ENCODE data around the gene CACNA1A.

Gene CACNA1A

GRCh38 chr19:13417054-13417453 is 89.2 kb downstream of the CACNA1A start:
- H3K4ac ChIP-seq (ENCODE audit: low read depth, low read length): no peak overlapping the region
- H2BK5ac ChIP-seq (ENCODE audit: low read length): no peak overlapping the region
- H2AK5ac ChIP-seq (ENCODE audit: low read length): no peak overlapping the region
- no peak overlapping the region for H4K8ac ChIP-seq (ENCODE audit: low read depth, low read length)
- no peak overlapping the region for H3K4me3 ChIP-seq (ENCODE audit: low read length)
- DNase-seq: no peak
- WGBS (ENCODE audit: extremely low coverage, insufficient coverage, low lambda C conversion rate): no CpG with 5 or more reads among the region's 10 CpGs
- H3K23ac ChIP-seq (ENCODE audit: low read length): no peak overlapping the region
- no peak overlapping the region for H3K56ac ChIP-seq (ENCODE audit: low read length)
- H3K79me2 ChIP-seq (ENCODE audit: control insufficient read depth, insufficient read depth, low read length): no peaks in the 10 kb centered on the region
- no peak overlapping the region for H2BK15ac ChIP-seq (replicated peaks; ENCODE audit: low read depth)
- H2BK120ac ChIP-seq (ENCODE audit: low read depth, low read length): no peak overlapping the region
- no peaks in the 10 kb centered on the region for H3K4me1 ChIP-seq (ENCODE audit: control insufficient read depth, low read depth, low read length)
- no peaks in the 10 kb centered on the region for H3K79me1 ChIP-seq (ENCODE audit: low read length)
- H3K27ac ChIP-seq (ENCODE audit: low read depth, low read length): no peak overlapping the region
- H4K5ac ChIP-seq (ENCODE audit: low read length): no peak overlapping the region
- no peak overlapping the region for H3K4me2 ChIP-seq (ENCODE audit: low read length)
- no peak overlapping the region for H3K9ac ChIP-seq (ENCODE audit: low read length)
- H3K18ac ChIP-seq (ENCODE audit: low read length): no peak overlapping the region
- H3K27me3 ChIP-seq (ENCODE audit: insufficient read depth, low read length, poor library complexity): no peaks in the 10 kb centered on the region
- H3K36me3 ChIP-seq (ENCODE audit: control insufficient read depth, insufficient read depth, low read length): no peaks in the 10 kb centered on the region

- Histone ChIP-seq H3K9ac (ENCODE audit: low read length) (no peak overlapping the region), H2BK5ac (ENCODE audit: low read length) (no peak overlapping the region), H3K4me1 (ENCODE audit: control insufficient read depth, low read depth, low read length) (no peaks in the 10 kb centered on the region), H2BK120ac (ENCODE audit: low read depth, low read length) (no peak overlapping the region), H3K79me1 (ENCODE audit: low read length) (no peaks in the 10 kb centered on the region), H3K4me2 (ENCODE audit: low read length) (no peak overlapping the region), H3K79me2 (ENCODE audit: control insufficient read depth, insufficient read depth, low read length) (no peaks in the 10 kb centered on the region), H3K27ac (ENCODE audit: low read depth, low read length) (no peak overlapping the region), H4K8ac (ENCODE audit: low read depth, low read length) (no peak overlapping the region), H2AK5ac (ENCODE audit: low read length) (no peak overlapping the region), H3K56ac (ENCODE audit: low read length) (no peak overlapping the region), H2BK15ac (replicated peaks; ENCODE audit: low read depth) (no peak overlapping the region), H3K23ac (ENCODE audit: low read length) (no peak overlapping the region), H3K36me3 (ENCODE audit: control insufficient read depth, insufficient read depth, low read length) (no peaks in the 10 kb centered on the region), H3K27me3 (ENCODE audit: insufficient read depth, low read length, poor library complexity) (no peaks in the 10 kb centered on the region), H3K18ac (ENCODE audit: low read length) (no peak overlapping the region), H3K4me3 (ENCODE audit: low read length) (no peak overlapping the region), H3K4ac (ENCODE audit: low read depth, low read length) (no peak overlapping the region), H4K5ac (ENCODE audit: low read length) (no peak overlapping the region)
- WGBS (ENCODE audit: extremely low coverage, insufficient coverage, low lambda C conversion rate): no CpG with 5 or more reads among the region's 6 CpGs
- no peak for DNase-seq
Observed at GRCh38 chr19:13411899-13412298, 94.4 kb downstream of the CACNA1A start.

GRCh38 chr19:13410946-13411345 is 95.3 kb downstream of the CACNA1A start:
- Histone ChIP-seq H3K23ac (ENCODE audit: low read length) (no peak overlapping the region), H3K4me3 (ENCODE audit: low read length) (no peak overlapping the region), H3K79me2 (ENCODE audit: control insufficient read depth, insufficient read depth, low read length) (no peaks in the 10 kb centered on the region)

GRCh38 chr19:13408889-13409518 is 97.3 kb downstream of the CACNA1A start:
- peak; percentile 36 for DNase-seq
- no peaks in the 10 kb centered on the region for H3K27me3 ChIP-seq (ENCODE audit: insufficient read depth, low read length, poor library complexity)

More at GRCh38 chr19:13410946-13411345, 95.3 kb downstream of the CACNA1A start:
- H3K4me2 ChIP-seq (ENCODE audit: low read length): no peak overlapping the region
- H3K79me1 ChIP-seq (ENCODE audit: low read length): no peaks in the 10 kb centered on the region
- no peaks in the 10 kb centered on the region for H3K36me3 ChIP-seq (ENCODE audit: control insufficient read depth, insufficient read depth, low read length)
- H3K27ac ChIP-seq (ENCODE audit: low read depth, low read length): no peak overlapping the region
- H3K56ac ChIP-seq (ENCODE audit: low read length): no peak overlapping the region
- H3K4me1 ChIP-seq (ENCODE audit: control insufficient read depth, low read depth, low read length): no peaks in the 10 kb centered on the region
- H2BK120ac ChIP-seq (ENCODE audit: low read depth, low read length): no peak overlapping the region
- no peak overlapping the region for H4K8ac ChIP-seq (ENCODE audit: low read depth, low read length)
- H3K27me3 ChIP-seq (ENCODE audit: insufficient read depth, low read length, poor library complexity): no peaks in the 10 kb centered on the region
- H3K18ac ChIP-seq (ENCODE audit: low read length): no peak overlapping the region
- H2BK15ac ChIP-seq (replicated peaks; ENCODE audit: low read depth): no peak overlapping the region
- H2AK5ac ChIP-seq (ENCODE audit: low read length): no peak overlapping the region
- no peak overlapping the region for H4K5ac ChIP-seq (ENCODE audit: low read length)
- WGBS (ENCODE audit: extremely low coverage, insufficient coverage, low lambda C conversion rate): no CpG with 5 or more reads among the region's 1 CpG
- DNase-seq: no peak
- no peak overlapping the region for H2BK5ac ChIP-seq (ENCODE audit: low read length)
- no peak overlapping the region for H3K9ac ChIP-seq (ENCODE audit: low read length)
- H3K4ac ChIP-seq (ENCODE audit: low read depth, low read length): no peak overlapping the region

GRCh38 chr19:13404236-13404635 is 102.0 kb downstream of the CACNA1A start:
- Histone ChIP-seq H3K23ac (ENCODE audit: low read length) (no peak overlapping the region), H3K4me3 (ENCODE audit: low read length) (no peak overlapping the region), H3K36me3 (ENCODE audit: control insufficient read depth, insufficient read depth, low read length) (no peaks in the 10 kb centered on the region), H3K4me2 (ENCODE audit: low read length) (no peak overlapping the region), H2BK5ac (ENCODE audit: low read length) (no peak overlapping the region), H2AK5ac (ENCODE audit: low read length) (no peak overlapping the region), H3K27me3 (ENCODE audit: insufficient read depth, low read length, poor library complexity) (no peaks in the 10 kb centered on the region), H2BK120ac (ENCODE audit: low read depth, low read length) (no peak overlapping the region), H3K79me1 (ENCODE audit: low read length) (no peaks in the 10 kb centered on the region), H3K56ac (ENCODE audit: low read length) (no peak overlapping the region), H2BK15ac (replicated peaks; ENCODE audit: low read depth) (no peak overlapping the region), H3K79me2 (ENCODE audit: control insufficient read depth, insufficient read depth, low read length) (no peaks in the 10 kb centered on the region), H3K4me1 (ENCODE audit: control insufficient read depth, low read depth, low read length) (no peaks in the 10 kb centered on the region), H3K4ac (ENCODE audit: low read depth, low read length) (no peak overlapping the region), H3K9ac (ENCODE audit: low read length) (no peak overlapping the region), H4K5ac (ENCODE audit: low read length) (no peak overlapping the region), H3K27ac (ENCODE audit: low read depth, low read length) (no peak overlapping the region), H4K8ac (ENCODE audit: low read depth, low read length) (no peak overlapping the region), H3K18ac (ENCODE audit: low read length) (no peak overlapping the region)
- DNase-seq: no peak
- WGBS (ENCODE audit: extremely low coverage, insufficient coverage, low lambda C conversion rate): no CpG with 5 or more reads among the region's 7 CpGs

More at GRCh38 chr19:13408889-13409518, 97.3 kb downstream of the CACNA1A start:
- Histone ChIP-seq H3K56ac (ENCODE audit: low read length) (no peak overlapping the region), H3K4me1 (ENCODE audit: control insufficient read depth, low read depth, low read length) (no peaks in the 10 kb centered on the region), H3K18ac (ENCODE audit: low read length) (no peak overlapping the region), H4K5ac (ENCODE audit: low read length) (no peak overlapping the region), H3K27ac (ENCODE audit: low read depth, low read length) (no peak overlapping the region), H3K79me1 (ENCODE audit: low read length) (no peaks in the 10 kb centered on the region), H3K23ac (ENCODE audit: low read length) (no peak overlapping the region), H3K36me3 (ENCODE audit: control insufficient read depth, insufficient read depth, low read length) (no peaks in the 10 kb centered on the region), H3K9ac (ENCODE audit: low read length) (no peak overlapping the region), H2BK5ac (ENCODE audit: low read length) (no peak overlapping the region), H3K4me3 (ENCODE audit: low read length) (no peak overlapping the region), H3K79me2 (ENCODE audit: control insufficient read depth, insufficient read depth, low read length) (no peaks in the 10 kb centered on the region), H3K4me2 (ENCODE audit: low read length) (no peak overlapping the region), H2BK15ac (replicated peaks; ENCODE audit: low read depth) (no peak overlapping the region), H2BK120ac (ENCODE audit: low read depth, low read length) (no peak overlapping the region), H4K8ac (ENCODE audit: low read depth, low read length) (no peak overlapping the region), H2AK5ac (ENCODE audit: low read length) (no peak overlapping the region), H3K4ac (ENCODE audit: low read depth, low read length) (no peak overlapping the region)
- WGBS (ENCODE audit: extremely low coverage, insufficient coverage, low lambda C conversion rate): no CpG with 5 or more reads among the region's 16 CpGs

GRCh38 chr19:13401388-13401787 is 104.9 kb downstream of the CACNA1A start:
- no peak overlapping the region for H3K27ac ChIP-seq (ENCODE audit: low read depth, low read length)
- no peak overlapping the region for H3K4me2 ChIP-seq (ENCODE audit: low read length)
- peak; percentile 76 for DNase-seq
- no peak overlapping the region for H2BK5ac ChIP-seq (ENCODE audit: low read length)
- WGBS (ENCODE audit: extremely low coverage, insufficient coverage, low lambda C conversion rate): no CpG with 5 or more reads among the region's 2 CpGs
- H2BK120ac ChIP-seq (ENCODE audit: low read depth, low read length): no peak overlapping the region
- H4K8ac ChIP-seq (ENCODE audit: low read depth, low read length): no peak overlapping the region
- no peak overlapping the region for H3K9ac ChIP-seq (ENCODE audit: low read length)
- no peaks in the 10 kb centered on the region for H3K27me3 ChIP-seq (ENCODE audit: insufficient read depth, low read length, poor library complexity)
- H2BK15ac ChIP-seq (replicated peaks; ENCODE audit: low read depth): no peak overlapping the region
- H3K4me3 ChIP-seq (ENCODE audit: low read length): no peak overlapping the region
- no peak overlapping the region for H4K5ac ChIP-seq (ENCODE audit: low read length)
- H3K56ac ChIP-seq (ENCODE audit: low read length): no peak overlapping the region
- H3K79me1 ChIP-seq (ENCODE audit: low read length): no peaks in the 10 kb centered on the region
- no peaks in the 10 kb centered on the region for H3K79me2 ChIP-seq (ENCODE audit: control insufficient read depth, insufficient read depth, low read length)
- no peak overlapping the region for H3K4ac ChIP-seq (ENCODE audit: low read depth, low read length)
- no peaks in the 10 kb centered on the region for H3K4me1 ChIP-seq (ENCODE audit: control insufficient read depth, low read depth, low read length)
- no peak overlapping the region for H3K18ac ChIP-seq (ENCODE audit: low read length)
- H2AK5ac ChIP-seq (ENCODE audit: low read length): no peak overlapping the region
- no peaks in the 10 kb centered on the region for H3K36me3 ChIP-seq (ENCODE audit: control insufficient read depth, insufficient read depth, low read length)
- H3K23ac ChIP-seq (ENCODE audit: low read length): no peak overlapping the region

Data from mesendoderm (in vitro differentiated cells).